DND-41 (cell line): ENCODE data around the gene KRT77.

Experiments used
- ATAC-seq: fragments of 200-7000 bp; cut with Tn5 transposase; 3 replicates; pipeline ENCODE4 v1.9.1; 2021; ENCODE audit warnings: low read depth; ENCODE audit not compliant: insufficient read depth
- DNase-seq: peaks from one replicate; pipeline ENCODE4 v3.0.0-alpha.2; 2020
- H2AFZ ChIP-seq: 2 replicates; pipeline ENCODE4 v1.6.0; 2012; ENCODE audit warnings: low read depth, low read length
- H3K27ac ChIP-seq: 2 replicates; pipeline ENCODE4 v1.5.1; 2012; ENCODE audit warnings: low read length, inconsistent platforms
- H3K27me3 ChIP-seq: fragments of 200-600 bp; sonication (generic); 2 replicates; pipeline ENCODE4 v1.6.0; 2012; ENCODE audit warnings: low read length, mild to moderate bottlenecking, inconsistent platforms; ENCODE audit not compliant: insufficient read depth, poor library complexity
- H3K36me3 ChIP-seq: 2 replicates; pipeline ENCODE4 v1.5.1; 2012; ENCODE audit warnings: low read length, inconsistent platforms; ENCODE audit not compliant: insufficient read depth
- H3K4me1 ChIP-seq: 2 replicates; pipeline ENCODE4 v1.5.1; 2012; ENCODE audit warnings: mild to moderate bottlenecking, low read length; ENCODE audit not compliant: insufficient read depth
- H3K4me2 ChIP-seq: 2 replicates; pipeline ENCODE4 v1.6.0; 2012; ENCODE audit warnings: mild to moderate bottlenecking, moderate library complexity, low read length, inconsistent platforms; ENCODE audit not compliant: insufficient read depth
- H3K4me3 ChIP-seq, 2 experiments: fragments of 200-600 bp in 1 of 2; shearing (Covaris generic) in 1 of 2; 2 replicates each; pipeline ENCODE4 v1.5.1; 2012 to 2016; ENCODE audit warnings: inconsistent platforms in 2 of 2, low read length in 2 of 2, mild to moderate bottlenecking in 2 of 2, low read depth in 1 of 2, moderate library complexity in 1 of 2
- H3K79me2 ChIP-seq: 2 replicates; pipeline ENCODE4 v1.6.0; 2012; ENCODE audit warnings: low read length, inconsistent platforms; ENCODE audit not compliant: insufficient read depth
- H3K9ac ChIP-seq: 2 replicates; pipeline ENCODE4 v1.6.0; 2012; ENCODE audit warnings: low read depth, mild to moderate bottlenecking, inconsistent platforms, low read length, moderate library complexity
- H3K9me3 ChIP-seq: 2 replicates; pipeline ENCODE4 v1.5.1; 2012; ENCODE audit warnings: low read length, moderate library complexity, mild to moderate bottlenecking, inconsistent platforms; ENCODE audit not compliant: insufficient read depth, severe bottlenecking
- H4K20me1 ChIP-seq: 2 replicates; pipeline ENCODE4 v1.6.0; 2012; ENCODE audit warnings: low read length; ENCODE audit not compliant: insufficient read depth
- EZH2 ChIP-seq: IDR thresholded peaks from 3 replicates; pipeline ENCODE4 v1.6.1; 2012; ENCODE audit warnings: borderline replicate concordance, low read depth, mild to moderate bottlenecking, moderate library complexity, low read length, inconsistent platforms; ENCODE audit not compliant: severe bottlenecking
- TF ChIP-seq, protein P1 (sequence below): IDR thresholded peaks from 2 replicates; pipeline ENCODE4 v1.5.1; 2012; ENCODE audit warnings: borderline replicate concordance, low read length, moderate library complexity, mild to moderate bottlenecking; ENCODE audit not compliant: poor library complexity, severe bottlenecking; ENCODE audit errors: extremely low read depth

Gene KRT77

GRCh38 chr12:52649066-52649465 is 54.3 kb downstream of the KRT77 start:
- Histone ChIP-seq H3K4me2 (no peak overlapping the region), H3K9ac (no peak overlapping the region), H3K27ac (no peak overlapping the region), H3K27me3 (peaks cover 18% of the 10 kb centered on the region), H3K9me3 (no peaks in the 10 kb centered on the region), H3K4me3 (no peak overlapping the region), H3K79me2 (no peaks in the 10 kb centered on the region), H3K4me1 (no peaks in the 10 kb centered on the region), H2AFZ (no peak overlapping the region), H3K36me3 (no peaks in the 10 kb centered on the region), H4K20me1 (no peaks in the 10 kb centered on the region)
- ATAC-seq (no peak), DNase-seq (no peak)
- TF ChIP-seq, protein P1, sequence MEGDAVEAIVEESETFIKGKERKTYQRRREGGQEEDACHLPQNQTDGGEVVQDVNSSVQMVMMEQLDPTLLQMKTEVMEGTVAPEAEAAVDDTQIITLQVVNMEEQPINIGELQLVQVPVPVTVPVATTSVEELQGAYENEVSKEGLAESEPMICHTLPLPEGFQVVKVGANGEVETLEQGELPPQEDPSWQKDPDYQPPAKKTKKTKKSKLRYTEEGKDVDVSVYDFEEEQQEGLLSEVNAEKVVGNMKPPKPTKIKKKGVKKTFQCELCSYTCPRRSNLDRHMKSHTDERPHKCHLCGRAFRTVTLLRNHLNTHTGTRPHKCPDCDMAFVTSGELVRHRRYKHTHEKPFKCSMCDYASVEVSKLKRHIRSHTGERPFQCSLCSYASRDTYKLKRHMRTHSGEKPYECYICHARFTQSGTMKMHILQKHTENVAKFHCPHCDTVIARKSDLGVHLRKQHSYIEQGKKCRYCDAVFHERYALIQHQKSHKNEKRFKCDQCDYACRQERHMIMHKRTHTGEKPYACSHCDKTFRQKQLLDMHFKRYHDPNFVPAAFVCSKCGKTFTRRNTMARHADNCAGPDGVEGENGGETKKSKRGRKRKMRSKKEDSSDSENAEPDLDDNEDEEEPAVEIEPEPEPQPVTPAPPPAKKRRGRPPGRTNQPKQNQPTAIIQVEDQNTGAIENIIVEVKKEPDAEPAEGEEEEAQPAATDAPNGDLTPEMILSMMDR: no peak
- TF ChIP-seq EZH2: no peak

- Histone ChIP-seq H3K36me3 (no peaks in the 10 kb centered on the region), H3K4me2 (no peak overlapping the region), H3K9me3 (no peaks in the 10 kb centered on the region), H4K20me1 (peaks cover 3% of the 10 kb centered on the region), H3K4me1 (no peaks in the 10 kb centered on the region), H3K79me2 (no peaks in the 10 kb centered on the region), H3K4me3 (no peak overlapping the region), H3K27me3 (peaks cover 25% of the 10 kb centered on the region), H3K27ac (no peak overlapping the region), H2AFZ (no peak overlapping the region), H3K9ac (no peak overlapping the region)
- ATAC-seq (no peak), DNase-seq (no peak)
- TF ChIP-seq, protein P1: no peak
- TF ChIP-seq EZH2: no peak
Observed at GRCh38 chr12:52648012-52648550, 55.2 kb downstream of the KRT77 start.

DNA sequence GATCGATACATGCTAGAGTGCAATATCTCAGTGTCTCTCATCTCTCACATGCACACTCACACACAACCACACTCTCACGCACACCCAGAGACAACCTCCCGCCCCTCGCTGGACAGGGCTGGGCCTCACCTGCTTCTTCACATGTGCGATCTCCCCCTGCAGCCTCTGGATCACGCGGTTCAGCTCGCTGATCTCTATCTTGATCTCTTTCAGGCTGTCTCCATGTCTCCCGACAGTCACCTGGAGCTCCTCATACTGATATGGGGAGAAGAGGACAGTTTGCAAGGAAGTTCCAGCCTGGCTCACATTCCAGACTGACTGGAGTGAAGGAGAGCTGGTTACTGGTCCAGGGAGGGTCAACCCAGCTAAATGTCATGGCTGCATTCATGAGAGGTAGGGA is 55.7 kb downstream of the KRT77 start:
- no peaks in the 10 kb centered on the region for H3K79me2 ChIP-seq
- peaks cover 25% of the 10 kb centered on the region for H3K27me3 ChIP-seq
- no peak overlapping the region for H3K9ac ChIP-seq
- no peak overlapping the region for H2AFZ ChIP-seq
- ATAC-seq (no peak), DNase-seq (no peak)
- no peaks in the 10 kb centered on the region for H3K36me3 ChIP-seq
- no peak overlapping the region for H3K27ac ChIP-seq
- TF ChIP-seq, protein P1: no peak
- no peak for TF ChIP-seq EZH2
- no peaks in the 10 kb centered on the region for H3K9me3 ChIP-seq
- no peak overlapping the region for H3K4me2 ChIP-seq
- no peaks in the 10 kb centered on the region for H3K4me1 ChIP-seq
- no peak overlapping the region for H3K4me3 ChIP-seq
- H4K20me1 ChIP-seq: peaks cover 3% of the 10 kb centered on the region

DNA sequence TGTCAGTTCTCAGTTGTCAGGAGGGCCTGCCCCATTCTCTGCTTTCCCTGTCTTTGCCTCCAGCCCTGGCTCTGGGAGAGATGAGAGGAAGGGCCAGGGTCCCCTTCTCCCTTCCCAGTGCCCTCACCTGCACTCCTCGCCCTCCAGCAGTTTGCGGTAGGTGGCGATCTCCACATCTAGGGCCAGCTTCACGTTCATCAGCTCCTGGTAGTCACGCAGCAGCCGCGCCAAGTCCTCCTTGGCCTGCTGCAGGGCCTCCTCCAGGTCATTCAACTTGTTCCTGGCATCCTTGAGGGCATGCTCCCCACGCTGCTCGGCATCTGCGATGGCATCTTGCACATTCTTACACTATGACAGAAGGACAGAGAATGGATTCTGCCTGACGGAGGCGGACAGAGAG is 56.7 kb downstream of the KRT77 start:
- no peak overlapping the region for H2AFZ ChIP-seq
- no peaks in the 10 kb centered on the region for H3K79me2 ChIP-seq
- H3K4me3 ChIP-seq: no peak overlapping the region
- no peak overlapping the region for H3K27ac ChIP-seq
- no peak for ATAC-seq
- no peaks in the 10 kb centered on the region for H3K4me1 ChIP-seq
- no peak for TF ChIP-seq EZH2
- TF ChIP-seq, protein P1: no peak
- no peak for DNase-seq
- H4K20me1 ChIP-seq: peaks cover 3% of the 10 kb centered on the region
- H3K9me3 ChIP-seq: no peaks in the 10 kb centered on the region
- no peaks in the 10 kb centered on the region for H3K36me3 ChIP-seq
- H3K9ac ChIP-seq: no peak overlapping the region
- H3K4me2 ChIP-seq: no peak overlapping the region
- H3K27me3 ChIP-seq: peaks cover 32% of the 10 kb centered on the region
